CD4-positive, alpha-beta memory T cell (primary cell): Measurements from ENCODE around the gene PINK1. TPM values are rescaled to one million over a fixed set of nuclear protein-coding genes. Genes with fewer than 3 reads are reported as not detected.
A peak's percentile ranks its signal among the peaks of the same experiment; 100 is the strongest.

Experiments
- CTCF ChIA-PET: fragments of 350-600 bp; sonication (Branson Sonifier 250); formaldehyde crosslinking; loops from one replicate; lab custom pipeline; 2021; ENCODE audit warnings: inconsistent platforms; ENCODE audit not compliant: partially characterized antibody; lab: Charles Lee
- POLR2A ChIA-PET: fragments of 350-600 bp; sonication (Branson Sonifier 250); formaldehyde crosslinking; loops from one replicate; lab custom pipeline; 2021; ENCODE audit not compliant: partially characterized antibody; lab: Charles Lee
- DNase-seq, 5 donors: peaks; one replicate each; pipeline versions ENCODE4 v3.0.0 to v3.0.0-alpha.2; 2020 to 2022; ENCODE audit warnings: mixed read lengths in 1 of 5
- H3K27ac ChIP-seq: one replicate; pipeline ENCODE4 v1.7.0; 2013; ENCODE audit warnings: low read depth, low read length
- H3K27me3 ChIP-seq: 2 replicates; pipeline ENCODE4 v1.7.0; 2013; ENCODE audit warnings: mild to moderate bottlenecking, low read length, moderate library complexity; ENCODE audit not compliant: insufficient read depth
- H3K36me3 ChIP-seq: 2 replicates; pipeline ENCODE4 v1.7.0; 2013; ENCODE audit warnings: mild to moderate bottlenecking, low read length, moderate library complexity; ENCODE audit not compliant: insufficient read depth
- H3K4me1 ChIP-seq: 2 replicates; pipeline ENCODE4 v1.7.0; 2013; ENCODE audit warnings: mild to moderate bottlenecking, low read length, moderate library complexity; ENCODE audit not compliant: insufficient read depth
- H3K4me3 ChIP-seq, 2 donors: one replicate each; pipeline ENCODE4 v1.7.0; 2013; ENCODE audit warnings: low read length in 2 of 2, mild to moderate bottlenecking in 1 of 2
- H3K9me3 ChIP-seq, 2 donors: one replicate each; pipeline ENCODE4 v1.7.0; 2013; ENCODE audit warnings: low read length in 2 of 2, control low read depth in 1 of 2; ENCODE audit not compliant: control insufficient read depth in 1 of 2
- H3K27ac Mint-ChIP-seq, 7 donors: one replicate each; pipeline ENCODE4 v1.8.0; 2020 to 2021; ENCODE audit warnings: mixed read lengths in 7 of 7, mild to moderate bottlenecking in 6 of 7, inconsistent platforms in 3 of 7, moderate library complexity in 3 of 7
- H3K27me3 Mint-ChIP-seq, 2 donors: one replicate each; pipeline ENCODE4 v1.8.0; 2020 to 2021; ENCODE audit warnings: mixed read lengths in 2 of 2
- H3K36me3 Mint-ChIP-seq, 2 donors: one replicate each; pipeline ENCODE4 v1.8.0; 2020 to 2021; ENCODE audit warnings: mixed read lengths in 2 of 2, inconsistent platforms in 1 of 2, mild to moderate bottlenecking in 1 of 2
- H3K4me1 Mint-ChIP-seq, 4 donors: one replicate each; pipeline ENCODE4 v1.8.0; 2020 to 2021; ENCODE audit warnings: mixed read lengths in 4 of 4, mild to moderate bottlenecking in 1 of 4
- H3K4me3 Mint-ChIP-seq, 8 donors: one replicate each; pipeline ENCODE4 v1.8.0; 2020 to 2021; ENCODE audit warnings: mixed read lengths in 8 of 8, mild to moderate bottlenecking in 7 of 8, moderate library complexity in 6 of 8, inconsistent platforms in 3 of 8
- H3K9me3 Mint-ChIP-seq, 8 donors: one replicate each; pipeline ENCODE4 v1.8.0; 2020 to 2021; ENCODE audit warnings: mixed read lengths in 8 of 8, mild to moderate bottlenecking in 5 of 8, inconsistent platforms in 3 of 8, moderate library complexity in 1 of 8
- intact Hi-C: fragments of 100-400 bp; cut with micrococcal nuclease; formaldehyde crosslinking; loops from one replicate; pipeline ENCODE4 v1.15.1; 2023
- polyA plus RNA-seq, 2 donors: library from polyadenylated mRNA; unstranded; fragments of 300-500 nt; fragmentation: Illumina TruSeq; gene quantifications; one replicate each; pipeline ENCODE4 v1.2.3, GENCODE V29; 2021
- total RNA-seq, 2 experiments: library from RNA; stranded (reverse); gene quantifications; one replicate each; pipeline ENCODE4 v1.2.3, GENCODE V29; 2021

PINK1 gene
- total and polyA plus RNA-seq, 4 experiments from 2014 or later, result 19.0 to 24.2 (median 20.6) TPM

DNA sequence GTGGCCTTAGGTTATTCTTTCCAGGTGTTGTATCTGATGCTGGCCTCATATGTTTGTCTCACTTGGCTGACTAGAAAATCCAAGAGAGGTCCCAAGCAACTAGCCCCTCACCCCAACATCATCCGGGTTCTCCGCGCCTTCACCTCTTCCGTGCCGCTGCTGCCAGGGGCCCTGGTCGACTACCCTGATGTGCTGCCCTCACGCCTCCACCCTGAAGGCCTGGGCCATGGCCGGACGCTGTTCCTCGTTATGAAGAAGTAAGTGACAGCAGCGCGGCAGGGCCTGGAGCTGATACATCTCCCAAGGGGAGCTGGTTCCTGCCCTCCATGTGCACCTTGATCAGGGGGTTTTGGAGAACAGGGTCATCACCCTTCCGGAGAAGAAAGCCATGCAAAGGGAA is 11.2 kb downstream of the PINK1 start:
- no peak overlapping the region for H3K4me3 ChIP-seq
- DNase-seq, result no peak
- intact Hi-C loops, result loop anchor here (5.0 kb wide), 1 partner anchor 432 kb away; no protein-coding TSS in a partner anchor
- H3K4me3 Mint-ChIP-seq, result no peak overlapping the region
- H3K4me1 Mint-ChIP-seq, result peaks cover 0 to 6% (median 5%) of the 10 kb centered on the region in 4 donors
- peak overlapping the region in 1 of 7 donors; percentile 17 for H3K27ac Mint-ChIP-seq
- no peaks in the 10 kb centered on the region for H3K9me3 ChIP-seq
- H3K36me3 Mint-ChIP-seq, result peaks cover 20 to 52% of the 10 kb centered on the region in 2 donors
- ChIA-PET CTCF (interaction anchor here (2.9 kb wide), 1 partner anchor 10 kb away, joined by 24 read pairs; the partner anchor contains the start of gene PINK1), POLR2A (no interaction called here)
- peaks cover 13% of the 10 kb centered on the region for H3K36me3 ChIP-seq
- H3K27ac ChIP-seq, result no peak overlapping the region
- H3K9me3 Mint-ChIP-seq, result peaks cover 0 to 2% (median 0%) of the 10 kb centered on the region in 8 donors
- no peaks in the 10 kb centered on the region for H3K27me3 Mint-ChIP-seq
- no peaks in the 10 kb centered on the region for H3K27me3 ChIP-seq
- no peaks in the 10 kb centered on the region for H3K4me1 ChIP-seq

DNA sequence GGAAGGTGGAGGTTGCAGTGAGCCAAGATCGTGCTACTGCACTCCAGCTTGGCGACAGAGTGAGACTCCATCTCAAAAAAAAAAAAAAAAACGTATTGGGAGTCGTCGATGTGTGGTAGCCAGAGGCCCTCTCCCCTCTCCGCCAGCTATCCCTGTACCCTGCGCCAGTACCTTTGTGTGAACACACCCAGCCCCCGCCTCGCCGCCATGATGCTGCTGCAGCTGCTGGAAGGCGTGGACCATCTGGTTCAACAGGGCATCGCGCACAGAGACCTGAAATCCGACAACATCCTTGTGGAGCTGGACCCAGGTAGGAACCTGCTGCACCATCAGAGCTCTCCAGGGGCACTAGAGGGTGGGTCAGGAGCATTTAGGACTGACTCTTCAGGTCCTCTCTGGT is 12.2 kb downstream of the PINK1 start:
- no peak overlapping the region for H3K4me3 Mint-ChIP-seq
- CTCF ChIA-PET, result interaction anchor here (0.9 to 2.9 kb wide), 3 partner anchors 11 to 123 kb away, joined by 3 to 24 read pairs (median 3); partner anchors contain the start of gene PINK1
- H3K9me3 Mint-ChIP-seq, result peaks cover 0 to 2% (median 0%) of the 10 kb centered on the region in 8 donors
- no peaks in the 10 kb centered on the region for H3K27me3 Mint-ChIP-seq
- H3K4me1 Mint-ChIP-seq, result peaks cover 0 to under 1% (median under 1%) of the 10 kb centered on the region in 4 donors
- H3K36me3 ChIP-seq, result peaks cover 17% of the 10 kb centered on the region
- H3K27ac Mint-ChIP-seq, result no peak overlapping the region
- H3K27ac ChIP-seq, result no peak overlapping the region
- no peak for DNase-seq
- H3K4me1 ChIP-seq, result no peaks in the 10 kb centered on the region
- no peaks in the 10 kb centered on the region for H3K27me3 ChIP-seq
- no peaks in the 10 kb centered on the region for H3K9me3 ChIP-seq
- intact Hi-C loops, result no loop called here
- H3K4me3 ChIP-seq, result no peak overlapping the region
- H3K36me3 Mint-ChIP-seq, result peaks cover 23 to 55% of the 10 kb centered on the region in 2 donors
- POLR2A ChIA-PET, result interaction anchor here (1.0 kb wide), 1 partner anchor 11 kb away, joined by 3 read pairs; no protein-coding TSS in a partner anchor

DNA sequence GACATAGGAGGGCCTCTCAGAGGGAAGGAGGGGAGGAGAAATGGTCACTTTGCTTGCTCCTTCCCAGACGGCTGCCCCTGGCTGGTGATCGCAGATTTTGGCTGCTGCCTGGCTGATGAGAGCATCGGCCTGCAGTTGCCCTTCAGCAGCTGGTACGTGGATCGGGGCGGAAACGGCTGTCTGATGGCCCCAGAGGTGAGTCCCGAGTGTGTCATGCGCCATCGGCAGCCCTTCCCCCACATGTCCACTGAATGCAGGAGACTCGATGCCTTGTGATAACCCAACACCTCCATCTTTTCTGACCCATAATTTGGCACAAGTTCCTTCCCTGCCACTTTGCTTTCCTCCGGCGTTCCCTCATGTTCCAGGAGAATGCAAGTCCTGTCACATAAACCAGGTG is 15.2 kb downstream of the PINK1 start:
- intact Hi-C loops, result no loop called here

DNA sequence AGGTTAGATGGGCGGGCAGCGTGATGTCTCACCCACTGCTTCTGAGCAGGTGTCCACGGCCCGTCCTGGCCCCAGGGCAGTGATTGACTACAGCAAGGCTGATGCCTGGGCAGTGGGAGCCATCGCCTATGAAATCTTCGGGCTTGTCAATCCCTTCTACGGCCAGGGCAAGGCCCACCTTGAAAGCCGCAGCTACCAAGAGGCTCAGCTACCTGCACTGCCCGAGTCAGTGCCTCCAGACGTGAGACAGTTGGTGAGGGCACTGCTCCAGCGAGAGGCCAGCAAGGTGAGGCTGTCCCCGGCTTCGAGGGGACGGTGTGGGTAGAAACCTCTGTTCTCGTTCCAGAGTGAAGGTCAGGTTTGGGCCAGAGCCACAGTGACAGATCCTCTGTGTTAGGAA is 15.7 kb downstream of the PINK1 start:
- Mint-ChIP-seq H3K27me3 (no peaks in the 10 kb centered on the region), H3K9me3 (no peaks in the 10 kb centered on the region), H3K27ac (peak overlapping the region in 1 of 7 donors; percentile 62), H3K4me1 (no peaks in the 10 kb centered on the region), H3K4me3 (no peak overlapping the region), H3K36me3 (peaks cover 44 to 73% of the 10 kb centered on the region in 2 donors)
- ChIA-PET CTCF (interaction anchor here (1.2 kb wide), 2 partner anchors 15 to 16 kb away, joined by 3 to 4 read pairs; partner anchors contain the start of gene PINK1), POLR2A (interaction anchor here (2.6 kb wide), 1 partner anchor 15 kb away, joined by 9 read pairs; no protein-coding TSS in a partner anchor)
- H3K9me3 ChIP-seq, result no peaks in the 10 kb centered on the region
- no peak for DNase-seq
- H3K27me3 ChIP-seq, result no peaks in the 10 kb centered on the region
- no peaks in the 10 kb centered on the region for H3K4me1 ChIP-seq
- H3K27ac ChIP-seq, result no peak overlapping the region
- H3K4me3 ChIP-seq, result no peak overlapping the region
- H3K36me3 ChIP-seq, result peaks cover 44% of the 10 kb centered on the region
- intact Hi-C loops, result no loop called here

More for the DNA sequence above, 15.2 kb downstream of the PINK1 start:
- no peaks in the 10 kb centered on the region for H3K9me3 Mint-ChIP-seq
- H3K36me3 Mint-ChIP-seq, result peaks cover 40 to 69% of the 10 kb centered on the region in 2 donors
- no peak overlapping the region for H3K27ac ChIP-seq
- H3K9me3 ChIP-seq, result no peaks in the 10 kb centered on the region
- H3K27ac Mint-ChIP-seq, result peak overlapping the region in 2 of 7 donors; percentile 60 to 62
- no peak overlapping the region for H3K4me3 ChIP-seq
- H3K4me3 Mint-ChIP-seq, result no peak overlapping the region
- H3K4me1 ChIP-seq, result no peaks in the 10 kb centered on the region
- DNase-seq, result no peak
- no peaks in the 10 kb centered on the region for H3K27me3 Mint-ChIP-seq
- H3K4me1 Mint-ChIP-seq, result no peaks in the 10 kb centered on the region
- H3K27me3 ChIP-seq, result no peaks in the 10 kb centered on the region
- ChIA-PET POLR2A (interaction anchor here (1.5 to 2.6 kb wide), 2 partner anchors 12 to 15 kb away, joined by 4 to 9 read pairs; partner anchors contain the start of gene DDOST), CTCF (interaction anchor here (1.1 to 1.2 kb wide), 2 partner anchors 14 to 16 kb away, joined by 3 to 4 read pairs; no protein-coding TSS in a partner anchor)
- peaks cover 39% of the 10 kb centered on the region for H3K36me3 ChIP-seq

DNA sequence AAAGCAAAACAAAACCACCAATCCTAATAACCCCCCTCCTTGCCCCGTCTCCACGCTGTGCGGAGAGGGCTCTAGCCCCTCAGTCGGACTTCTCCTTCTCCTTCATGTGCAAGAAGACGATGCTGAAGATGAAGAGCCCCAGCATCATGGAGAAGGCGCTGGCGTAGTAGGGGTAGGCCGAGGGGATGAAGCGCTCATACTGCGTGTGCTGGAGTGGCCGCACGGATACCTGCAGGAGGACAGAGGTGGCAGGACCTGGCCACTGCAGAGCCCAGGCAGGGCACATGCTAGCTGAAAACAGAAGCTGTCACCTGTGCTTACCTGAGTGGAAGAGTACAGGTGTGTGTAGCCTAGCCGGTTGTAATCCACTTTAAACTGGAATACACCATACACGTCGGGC is 19.0 kb downstream of the PINK1 start:
- Histone ChIP-seq H3K4me3 (no peak overlapping the region), H3K27ac (no peak overlapping the region), H3K27me3 (no peaks in the 10 kb centered on the region), H3K36me3 (peaks cover 75% of the 10 kb centered on the region), H3K9me3 (no peaks in the 10 kb centered on the region), H3K4me1 (no peaks in the 10 kb centered on the region)
- ChIA-PET CTCF (no interaction called here), POLR2A (interaction anchor here (1.1 to 1.4 kb wide), 2 partner anchors 19 to 134 kb away, joined by 3 read pairs; no protein-coding TSS in a partner anchor)
- Mint-ChIP-seq H3K9me3 (no peaks in the 10 kb centered on the region), H3K27ac (peak overlapping the region in 1 of 7 donors; percentile 59), H3K4me3 (no peak overlapping the region), H3K4me1 (peaks cover 0 to 12% (median 6%) of the 10 kb centered on the region in 4 donors), H3K36me3 (peaks cover 56 to 86% of the 10 kb centered on the region in 2 donors), H3K27me3 (no peaks in the 10 kb centered on the region)
- DNase-seq, result no peak
- intact Hi-C loops, result no loop called here

DNA sequence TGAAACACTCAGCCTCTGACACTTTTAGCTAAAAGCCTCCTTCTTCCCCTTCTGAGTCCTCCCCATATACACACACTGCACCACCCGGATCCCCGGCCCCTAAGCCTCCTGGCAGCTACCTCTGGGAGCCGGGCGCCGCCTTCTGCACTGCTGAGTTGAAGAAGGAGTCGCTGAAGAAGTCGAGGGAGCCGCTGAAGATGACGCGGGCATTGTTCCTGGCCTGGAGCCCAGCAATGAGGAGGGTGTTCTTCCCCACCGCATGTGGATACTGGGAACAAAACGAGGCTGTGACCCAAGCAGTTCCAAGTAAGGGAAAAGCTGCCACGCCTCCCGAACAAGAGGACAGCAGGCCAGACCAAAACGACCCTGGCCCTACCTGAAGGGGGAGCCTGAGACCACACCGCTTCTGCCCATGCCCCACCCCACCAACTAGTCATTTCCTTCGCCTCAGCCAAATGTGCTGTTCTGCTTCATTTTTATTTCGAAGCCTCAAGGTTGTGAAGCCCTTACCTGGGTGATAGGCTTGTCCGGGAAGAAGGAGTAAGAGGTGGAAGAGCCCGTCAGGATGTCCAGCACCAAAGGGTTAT is 20.9 kb downstream of the PINK1 start:
- no peaks in the 10 kb centered on the region for H3K27me3 ChIP-seq
- H3K36me3 ChIP-seq, result peaks cover 79% of the 10 kb centered on the region
- Mint-ChIP-seq H3K4me3 (no peak overlapping the region), H3K27ac (peak overlapping the region in 1 of 7 donors; percentile 29), H3K4me1 (peaks cover 7 to 29% (median 13%) of the 10 kb centered on the region in 4 donors), H3K9me3 (no peaks in the 10 kb centered on the region), H3K27me3 (no peaks in the 10 kb centered on the region), H3K36me3 (peaks cover 53 to 86% of the 10 kb centered on the region in 2 donors)
- ChIA-PET CTCF (interaction anchor here (1.2 to 1.7 kb wide), 2 partner anchors 15 to 20 kb away, joined by 4 to 5 read pairs; no protein-coding TSS in a partner anchor), POLR2A (no interaction called here)
- H3K27ac ChIP-seq, result no peak overlapping the region
- no peaks in the 10 kb centered on the region for H3K9me3 ChIP-seq
- H3K4me1 ChIP-seq, result peaks cover 11% of the 10 kb centered on the region
- DNase-seq, result no peak
- no peak overlapping the region for H3K4me3 ChIP-seq
- intact Hi-C loops, result no loop called here

DNA sequence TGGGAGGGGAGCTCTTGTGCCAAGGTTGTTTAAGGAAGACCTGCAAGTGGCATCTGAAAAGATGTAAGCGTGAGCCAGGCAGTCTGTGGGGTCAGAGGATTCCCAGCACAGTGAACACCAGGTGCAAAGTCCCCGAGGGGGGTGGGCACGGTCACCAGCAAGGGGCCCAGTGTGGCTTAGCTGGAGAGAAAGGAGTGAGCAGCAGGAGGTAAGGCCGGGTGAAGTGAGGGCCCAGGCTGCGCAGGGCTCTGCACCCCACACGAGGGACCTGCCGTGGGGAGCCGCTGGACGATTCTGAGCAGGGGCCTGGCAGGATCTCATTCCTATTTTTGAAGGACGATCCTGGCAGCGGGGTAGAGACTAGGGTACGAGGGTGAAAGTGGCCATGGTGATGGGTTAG is 23.8 kb downstream of the PINK1 start:
- no peaks in the 10 kb centered on the region for H3K9me3 Mint-ChIP-seq
- H3K27ac ChIP-seq, result no peak overlapping the region
- no peak for DNase-seq
- no peaks in the 10 kb centered on the region for H3K27me3 ChIP-seq
- POLR2A ChIA-PET, result interaction anchor here (1.2 kb wide), 1 partner anchor 23 kb away, joined by 6 read pairs; no protein-coding TSS in a partner anchor
- peaks cover 30% of the 10 kb centered on the region for H3K4me1 ChIP-seq
- H3K4me3 ChIP-seq, result no peak overlapping the region
- H3K27ac Mint-ChIP-seq, result peak overlapping the region in 2 of 7 donors; percentile 19 to 76
- peak overlapping the region in 1 of 8 donors; percentile 34 for H3K4me3 Mint-ChIP-seq
- no peaks in the 10 kb centered on the region for H3K9me3 ChIP-seq
- CTCF ChIA-PET, result interaction anchor here (1.2 to 2.0 kb wide), 2 partner anchors 20 to 24 kb away, joined by 3 to 8 read pairs; partner anchors contain the start of gene PINK1
- H3K4me1 Mint-ChIP-seq, result peaks cover 26 to 57% (median 36%) of the 10 kb centered on the region in 4 donors
- intact Hi-C loops, result no loop called here
- H3K36me3 Mint-ChIP-seq, result peaks cover 33 to 80% of the 10 kb centered on the region in 2 donors
- no peaks in the 10 kb centered on the region for H3K27me3 Mint-ChIP-seq
- peaks cover 63% of the 10 kb centered on the region for H3K36me3 ChIP-seq
